ENCODE data around the gene ZNF580. TPM values are rescaled to one million over a fixed set of nuclear protein-coding genes. Genes with fewer than 3 reads are reported as not detected.

The ZNF580 gene
- total and polyA plus RNA-seq, 2 donors, result 6.4 to 32.9 TPM

DNA sequence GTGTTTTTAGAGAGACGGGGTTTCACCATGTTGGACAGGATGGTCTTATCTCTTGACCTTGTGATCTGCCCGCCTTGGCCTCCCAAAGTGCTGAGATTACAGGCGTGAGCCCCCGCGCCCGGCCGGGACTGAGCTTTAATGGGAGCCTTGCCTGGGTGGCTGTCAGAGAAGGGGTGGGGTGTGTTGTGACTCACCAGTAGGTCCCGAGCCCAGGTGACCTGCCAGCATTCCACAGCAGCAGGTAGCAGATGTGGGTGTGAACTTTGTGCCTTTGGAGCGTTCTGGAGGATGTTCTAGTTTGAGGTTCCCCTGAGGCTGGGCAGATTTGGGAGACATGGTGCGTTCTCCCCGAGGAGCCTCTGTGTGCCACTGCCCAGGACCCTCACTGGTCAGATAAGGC lies 27.2 kb downstream of the ZNF580 start:
- no peak for DNase-seq (ENCODE audit: low read depth in 6 of 9, low spot score in 9 of 9)
- 97% methylated on average over 11 of the region's 11 CpGs for WGBS
- H3K27me3 ChIP-seq (ENCODE audit: control insufficient read depth in 2 of 2, insufficient read depth in 1 of 2, low read length in 1 of 2), result no peaks in the 10 kb centered on the region
- no peaks in the 10 kb centered on the region for H3K4me1 ChIP-seq (ENCODE audit: control insufficient read depth in 2 of 2, insufficient read depth in 2 of 2, low read length in 2 of 2)
- no peak overlapping the region for H3K4me3 ChIP-seq (ENCODE audit: low read length in 2 of 2)
- H3K27ac ChIP-seq (ENCODE audit: low read depth in 1 of 2, low read length in 1 of 2), result no peak overlapping the region
- peaks cover 78 to 84% of the 10 kb centered on the region in 2 donors for H3K36me3 ChIP-seq (ENCODE audit: control insufficient read depth in 2 of 2, insufficient read depth in 2 of 2, low read length in 1 of 2)
- no peaks in the 10 kb centered on the region for H3K9me3 ChIP-seq (ENCODE audit: control insufficient read depth in 2 of 2, insufficient read depth in 1 of 2, low read length in 1 of 2)

DNA sequence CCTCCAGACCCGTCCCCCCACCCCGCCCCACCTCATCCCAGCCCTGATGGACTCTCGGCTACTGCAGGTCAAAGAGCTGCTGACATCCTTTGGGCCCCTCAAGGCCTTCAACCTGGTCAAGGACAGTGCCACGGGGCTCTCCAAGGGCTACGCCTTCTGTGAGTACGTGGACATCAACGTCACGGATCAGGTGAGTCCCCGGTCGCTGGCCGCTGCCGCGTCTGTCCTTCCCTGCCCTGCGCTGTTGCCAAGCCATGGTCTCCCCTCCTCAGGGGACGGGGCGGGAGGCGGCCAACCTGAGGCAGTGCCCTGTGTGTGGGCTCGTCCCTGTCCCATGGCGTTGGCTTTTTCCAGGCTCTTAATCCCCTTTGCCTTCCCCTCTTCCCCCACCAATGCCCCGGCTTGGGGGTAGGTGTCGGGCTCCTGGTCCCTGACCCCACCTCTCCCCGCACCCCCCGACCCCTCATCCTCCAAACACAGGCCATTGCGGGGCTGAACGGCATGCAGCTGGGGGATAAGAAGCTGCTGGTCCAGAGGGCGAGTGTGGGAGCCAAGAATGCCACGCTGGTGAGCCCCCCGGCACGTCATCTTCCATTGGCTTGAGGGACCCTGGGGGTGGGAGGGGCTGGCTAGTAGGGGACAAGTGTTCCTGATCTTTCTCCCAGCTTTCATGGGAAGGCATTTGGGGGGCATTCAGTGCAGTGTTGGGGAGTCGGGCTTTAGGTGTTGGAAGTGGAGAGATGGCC lies 28.0 kb downstream of the ZNF580 start:
- Histone ChIP-seq H3K4me3 (ENCODE audit: low read length in 2 of 2) (no peak overlapping the region), H3K27me3 (ENCODE audit: control insufficient read depth in 2 of 2, insufficient read depth in 1 of 2, low read length in 1 of 2) (no peaks in the 10 kb centered on the region), H3K4me1 (ENCODE audit: control insufficient read depth in 2 of 2, insufficient read depth in 2 of 2, low read length in 2 of 2) (no peaks in the 10 kb centered on the region), H3K27ac (ENCODE audit: low read depth in 1 of 2, low read length in 1 of 2) (no peak overlapping the region), H3K9me3 (ENCODE audit: control insufficient read depth in 2 of 2, insufficient read depth in 1 of 2, low read length in 1 of 2) (no peaks in the 10 kb centered on the region), H3K36me3 (ENCODE audit: control insufficient read depth in 2 of 2, insufficient read depth in 2 of 2, low read length in 1 of 2) (peaks cover 73 to 80% of the 10 kb centered on the region in 2 donors)
- DNase-seq (ENCODE audit: low read depth in 6 of 9, low spot score in 9 of 9), result no peak
- 94% methylated on average over 30 of the region's 30 CpGs for WGBS

DNA sequence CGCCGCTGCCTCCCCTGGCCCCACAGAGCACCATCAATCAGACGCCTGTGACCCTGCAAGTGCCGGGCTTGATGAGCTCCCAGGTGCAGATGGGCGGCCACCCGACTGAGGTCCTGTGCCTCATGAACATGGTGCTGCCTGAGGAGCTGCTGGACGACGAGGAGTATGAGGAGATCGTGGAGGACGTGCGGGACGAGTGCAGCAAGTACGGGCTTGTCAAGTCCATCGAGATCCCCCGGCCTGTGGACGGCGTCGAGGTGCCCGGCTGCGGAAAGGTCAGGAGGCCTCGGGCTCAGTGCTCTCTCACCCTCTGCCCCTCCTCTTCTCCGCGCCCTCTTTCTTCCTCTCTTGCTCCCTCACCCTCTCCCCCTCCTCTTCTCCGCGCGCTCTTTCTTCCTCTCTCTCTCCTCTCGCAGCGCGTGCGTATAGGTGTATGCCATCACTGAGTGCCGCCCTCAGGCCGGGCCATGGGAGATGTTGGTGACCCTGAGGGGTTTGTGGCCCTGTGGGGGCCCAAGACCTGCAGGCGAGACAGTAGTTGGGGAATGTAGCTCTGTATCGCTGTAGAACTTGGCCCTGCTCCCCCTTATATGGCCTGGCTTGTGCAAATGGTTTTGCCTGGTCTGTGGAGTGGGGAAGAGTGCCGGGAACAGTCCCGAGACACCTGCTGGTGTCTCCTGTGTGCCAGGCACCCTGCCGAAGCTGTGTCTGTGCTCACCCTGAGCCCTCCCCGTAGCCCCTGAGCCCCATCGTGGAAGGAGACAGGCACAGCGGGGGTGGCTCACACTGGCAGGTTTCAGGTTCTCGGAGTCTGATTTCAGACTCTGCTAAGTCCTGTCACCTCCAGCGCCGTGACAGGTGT lies 28.8 kb downstream of the ZNF580 start:
- Histone ChIP-seq H3K4me3 (ENCODE audit: low read length in 2 of 2) (no peak overlapping the region), H3K9me3 (ENCODE audit: control insufficient read depth in 2 of 2, insufficient read depth in 1 of 2, low read length in 1 of 2) (no peaks in the 10 kb centered on the region), H3K27ac (ENCODE audit: low read depth in 1 of 2, low read length in 1 of 2) (no peak overlapping the region), H3K36me3 (ENCODE audit: control insufficient read depth in 2 of 2, insufficient read depth in 2 of 2, low read length in 1 of 2) (peaks cover 66 to 71% of the 10 kb centered on the region in 2 donors), H3K4me1 (ENCODE audit: control insufficient read depth in 2 of 2, insufficient read depth in 2 of 2, low read length in 2 of 2) (peaks cover 0 to 5% of the 10 kb centered on the region in 2 donors), H3K27me3 (ENCODE audit: control insufficient read depth in 2 of 2, insufficient read depth in 1 of 2, low read length in 1 of 2) (no peaks in the 10 kb centered on the region)
- WGBS, result 95% methylated on average over 43 of the region's 43 CpGs
- DNase-seq (ENCODE audit: low read depth in 6 of 9, low spot score in 9 of 9), result no peak

DNA sequence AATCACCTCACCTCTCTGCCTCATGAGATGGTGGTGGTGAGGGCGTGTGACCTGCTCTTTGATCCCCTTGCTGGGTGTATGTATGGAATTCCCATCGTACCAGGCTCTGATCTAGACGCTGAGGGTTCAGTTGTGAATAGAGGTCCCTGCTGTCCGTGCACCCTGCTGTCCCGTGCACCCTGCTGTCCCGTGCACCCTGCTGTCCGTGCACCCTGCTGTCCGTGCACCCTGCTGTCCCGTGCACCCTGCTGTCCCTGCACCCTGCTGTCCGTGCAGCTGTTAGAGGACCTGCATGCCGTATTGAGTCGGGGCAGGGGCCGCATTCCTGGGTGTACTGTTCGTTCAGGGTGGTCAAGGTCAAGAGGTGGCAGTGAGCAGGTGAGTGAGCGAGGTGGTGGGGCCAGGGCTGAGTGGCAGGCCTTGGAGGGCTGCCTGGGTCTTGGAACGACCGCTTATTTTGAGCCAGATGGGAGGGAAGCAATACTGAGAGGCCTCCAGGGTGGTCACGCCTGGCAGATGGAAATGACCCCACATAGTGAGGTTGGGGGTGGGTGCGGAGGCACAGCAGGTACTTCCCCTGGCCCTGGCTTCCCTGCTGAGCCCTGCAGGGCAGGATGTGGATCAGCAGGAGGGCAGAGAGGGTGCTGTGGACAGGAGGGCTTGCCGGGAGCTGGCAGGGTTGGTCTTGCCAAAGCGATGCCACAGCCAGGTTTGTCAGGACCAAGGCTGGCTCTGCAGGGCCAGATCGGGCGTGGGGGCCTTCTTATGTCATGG lies 29.7 kb downstream of the ZNF580 start:
- no peak for DNase-seq (ENCODE audit: low read depth in 6 of 9, low spot score in 9 of 9)
- no peaks in the 10 kb centered on the region for H3K27me3 ChIP-seq (ENCODE audit: control insufficient read depth in 2 of 2, insufficient read depth in 1 of 2, low read length in 1 of 2)
- no peaks in the 10 kb centered on the region for H3K9me3 ChIP-seq (ENCODE audit: control insufficient read depth in 2 of 2, insufficient read depth in 1 of 2, low read length in 1 of 2)
- H3K4me1 ChIP-seq (ENCODE audit: control insufficient read depth in 2 of 2, insufficient read depth in 2 of 2, low read length in 2 of 2), result peaks cover 0 to 6% of the 10 kb centered on the region in 2 donors
- no peak overlapping the region for H3K27ac ChIP-seq (ENCODE audit: low read depth in 1 of 2, low read length in 1 of 2)
- no peak overlapping the region for H3K4me3 ChIP-seq (ENCODE audit: low read length in 2 of 2)
- H3K36me3 ChIP-seq (ENCODE audit: control insufficient read depth in 2 of 2, insufficient read depth in 2 of 2, low read length in 1 of 2), result peaks cover 62 to 65% of the 10 kb centered on the region in 2 donors
- 91% methylated on average over 23 of the region's 23 CpGs for WGBS

DNA sequence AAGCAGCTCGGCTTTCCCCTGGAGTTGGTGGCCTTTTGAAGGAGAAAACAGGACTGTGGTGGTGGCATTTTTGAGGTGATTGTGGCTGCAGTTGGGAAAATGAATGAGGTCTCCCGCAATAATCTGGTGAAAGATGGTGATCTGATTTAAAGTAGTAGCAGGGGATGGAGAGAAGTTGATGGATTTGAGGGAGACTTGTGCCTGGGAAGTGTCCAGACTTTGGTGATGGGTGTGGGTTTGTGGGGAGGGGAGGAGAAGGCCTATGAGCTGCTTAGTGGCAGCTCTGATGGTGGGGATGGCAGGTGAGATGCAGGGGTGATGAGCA lies 30.2 kb downstream of the ZNF580 start:
- Histone ChIP-seq H3K9me3 (ENCODE audit: control insufficient read depth in 2 of 2, insufficient read depth in 1 of 2, low read length in 1 of 2) (no peaks in the 10 kb centered on the region), H3K4me1 (ENCODE audit: control insufficient read depth in 2 of 2, insufficient read depth in 2 of 2, low read length in 2 of 2) (peaks cover 5 to 11% of the 10 kb centered on the region in 2 donors), H3K27ac (ENCODE audit: low read depth in 1 of 2, low read length in 1 of 2) (no peak overlapping the region), H3K27me3 (ENCODE audit: control insufficient read depth in 2 of 2, insufficient read depth in 1 of 2, low read length in 1 of 2) (no peaks in the 10 kb centered on the region), H3K4me3 (ENCODE audit: low read length in 2 of 2) (no peak overlapping the region), H3K36me3 (ENCODE audit: control insufficient read depth in 2 of 2, insufficient read depth in 2 of 2, low read length in 1 of 2) (peaks cover 57 to 61% of the 10 kb centered on the region in 2 donors)
- DNase-seq (ENCODE audit: low read depth in 6 of 9, low spot score in 9 of 9), result no peak
- over 99% methylated on average over 2 of the region's 2 CpGs for WGBS

DNA sequence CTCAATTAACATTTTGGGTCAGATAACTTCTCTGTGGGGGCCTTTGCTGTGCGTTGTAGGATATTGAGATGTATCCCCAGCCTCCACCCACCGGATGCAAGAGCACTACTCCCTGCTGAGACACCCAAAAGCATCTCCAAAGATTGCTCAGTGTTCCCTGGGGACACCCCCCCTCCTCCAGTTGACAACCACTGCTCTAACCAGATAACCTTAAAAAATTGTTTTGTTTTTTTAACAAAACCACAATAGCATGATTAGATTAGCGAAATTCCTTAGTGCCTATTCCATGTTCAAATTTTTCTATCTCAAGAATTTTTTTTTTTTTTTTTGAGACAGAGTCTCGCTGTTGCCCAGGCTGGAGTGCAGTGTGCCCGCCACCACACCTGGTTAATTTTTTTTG lies 31.6 kb downstream of the ZNF580 start:
- Histone ChIP-seq H3K27me3 (ENCODE audit: control insufficient read depth in 2 of 2, insufficient read depth in 1 of 2, low read length in 1 of 2) (no peaks in the 10 kb centered on the region), H3K36me3 (ENCODE audit: control insufficient read depth in 2 of 2, insufficient read depth in 2 of 2, low read length in 1 of 2) (peaks cover 43 to 48% of the 10 kb centered on the region in 2 donors), H3K4me3 (ENCODE audit: low read length in 2 of 2) (no peak overlapping the region), H3K9me3 (ENCODE audit: control insufficient read depth in 2 of 2, insufficient read depth in 1 of 2, low read length in 1 of 2) (no peaks in the 10 kb centered on the region), H3K4me1 (ENCODE audit: control insufficient read depth in 2 of 2, insufficient read depth in 2 of 2, low read length in 2 of 2) (peaks cover 15 to 19% of the 10 kb centered on the region in 2 donors), H3K27ac (ENCODE audit: low read depth in 1 of 2, low read length in 1 of 2) (no peak overlapping the region)
- 96% methylated on average over 5 of the region's 5 CpGs for WGBS
- DNase-seq (ENCODE audit: low read depth in 6 of 9, low spot score in 9 of 9), result no peak

DNA sequence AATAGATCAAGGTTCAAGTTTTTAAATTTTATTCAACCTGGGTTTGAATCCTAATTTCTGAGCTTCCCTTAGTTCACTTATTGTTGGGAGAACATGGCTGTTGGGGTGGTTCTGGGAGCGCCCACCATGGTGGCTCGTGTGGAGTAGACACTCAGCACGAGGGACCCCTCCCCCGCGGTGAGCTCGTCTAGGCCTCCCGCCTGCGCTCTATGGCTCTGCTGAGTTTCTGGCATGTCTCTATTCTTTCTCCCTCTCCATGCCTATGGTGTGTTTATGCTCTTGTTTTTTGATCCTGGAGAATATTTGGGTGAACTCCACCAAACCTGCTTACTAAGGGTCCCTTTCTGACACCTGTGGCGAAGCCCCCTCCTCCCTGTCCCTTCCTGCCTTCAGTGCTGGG lies 32.7 kb downstream of the ZNF580 start:
- H3K4me1 ChIP-seq (ENCODE audit: control insufficient read depth in 2 of 2, insufficient read depth in 2 of 2, low read length in 2 of 2), result peaks cover 15 to 19% of the 10 kb centered on the region in 2 donors
- H3K9me3 ChIP-seq (ENCODE audit: control insufficient read depth in 2 of 2, insufficient read depth in 1 of 2, low read length in 1 of 2), result no peaks in the 10 kb centered on the region
- 94% methylated on average over 9 of the region's 9 CpGs for WGBS
- H3K36me3 ChIP-seq (ENCODE audit: control insufficient read depth in 2 of 2, insufficient read depth in 2 of 2, low read length in 1 of 2), result peaks cover 39 to 48% of the 10 kb centered on the region in 2 donors
- H3K4me3 ChIP-seq (ENCODE audit: low read length in 2 of 2), result no peak overlapping the region
- no peak overlapping the region for H3K27ac ChIP-seq (ENCODE audit: low read depth in 1 of 2, low read length in 1 of 2)
- DNase-seq (ENCODE audit: low read depth in 6 of 9, low spot score in 9 of 9), result no peak
- no peaks in the 10 kb centered on the region for H3K27me3 ChIP-seq (ENCODE audit: control insufficient read depth in 2 of 2, insufficient read depth in 1 of 2, low read length in 1 of 2)

DNA sequence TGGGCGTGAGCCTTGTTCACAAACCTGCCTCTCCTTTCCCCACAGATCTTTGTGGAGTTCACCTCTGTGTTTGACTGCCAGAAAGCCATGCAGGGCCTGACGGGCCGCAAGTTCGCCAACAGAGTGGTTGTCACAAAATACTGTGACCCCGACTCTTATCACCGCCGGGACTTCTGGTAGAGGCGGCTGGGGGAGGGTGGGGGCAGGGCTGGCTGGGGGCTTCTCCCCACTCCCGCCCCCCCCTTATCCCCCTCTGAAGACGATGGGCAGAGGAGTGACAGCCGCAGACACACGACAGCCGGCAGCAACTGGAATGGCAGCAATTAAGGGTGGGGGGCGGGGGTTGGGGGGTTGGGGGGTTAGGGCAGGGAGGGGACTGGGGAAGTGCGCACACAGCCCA lies 33.1 kb downstream of the ZNF580 start:
- Histone ChIP-seq H3K4me1 (ENCODE audit: control insufficient read depth in 2 of 2, insufficient read depth in 2 of 2, low read length in 2 of 2) (peaks cover 15 to 19% of the 10 kb centered on the region in 2 donors), H3K27me3 (ENCODE audit: control insufficient read depth in 2 of 2, insufficient read depth in 1 of 2, low read length in 1 of 2) (no peaks in the 10 kb centered on the region), H3K9me3 (ENCODE audit: control insufficient read depth in 2 of 2, insufficient read depth in 1 of 2, low read length in 1 of 2) (no peaks in the 10 kb centered on the region), H3K36me3 (ENCODE audit: control insufficient read depth in 2 of 2, insufficient read depth in 2 of 2, low read length in 1 of 2) (peaks cover 39 to 48% of the 10 kb centered on the region in 2 donors), H3K4me3 (ENCODE audit: low read length in 2 of 2) (no peak overlapping the region), H3K27ac (ENCODE audit: low read depth in 1 of 2, low read length in 1 of 2) (no peak overlapping the region)
- no peak for DNase-seq (ENCODE audit: low read depth in 6 of 9, low spot score in 9 of 9)
- WGBS, result 96% methylated on average over 15 of the region's 15 CpGs

DNA sequence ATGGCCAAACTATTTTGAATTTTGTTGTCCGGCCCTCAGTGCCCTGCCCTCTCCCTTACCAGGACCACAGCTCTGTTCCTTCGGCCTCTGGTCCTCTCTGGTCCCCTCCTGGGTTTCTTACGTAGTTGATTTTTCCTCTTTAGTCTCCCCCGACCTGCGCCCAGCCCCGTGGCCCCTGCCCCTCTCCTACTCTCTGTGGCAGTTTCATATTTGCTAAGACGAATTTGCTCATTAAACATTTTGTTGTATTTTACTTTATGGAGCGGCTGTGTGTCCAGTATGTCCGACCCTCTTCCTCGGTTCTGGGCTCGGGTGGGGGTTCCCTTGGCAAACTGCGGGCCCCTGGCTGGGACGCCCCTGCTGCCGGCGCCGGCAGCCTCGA lies 33.6 kb downstream of the ZNF580 start:
- H3K27me3 ChIP-seq (ENCODE audit: control insufficient read depth in 2 of 2, insufficient read depth in 1 of 2, low read length in 1 of 2), result no peaks in the 10 kb centered on the region
- 61% methylated on average over 17 of the region's 17 CpGs for WGBS
- no peak for DNase-seq (ENCODE audit: low read depth in 6 of 9, low spot score in 9 of 9)
- peaks cover 39 to 48% of the 10 kb centered on the region in 2 donors for H3K36me3 ChIP-seq (ENCODE audit: control insufficient read depth in 2 of 2, insufficient read depth in 2 of 2, low read length in 1 of 2)
- H3K4me1 ChIP-seq (ENCODE audit: control insufficient read depth in 2 of 2, insufficient read depth in 2 of 2, low read length in 2 of 2), result peaks cover 15 to 19% of the 10 kb centered on the region in 2 donors
- peak overlapping the region; percentile 18 to 49 for H3K27ac ChIP-seq (ENCODE audit: low read depth in 1 of 2, low read length in 1 of 2)
- H3K4me3 ChIP-seq (ENCODE audit: low read length in 2 of 2), result peak overlapping the region; percentile 36 to 95
- no peaks in the 10 kb centered on the region for H3K9me3 ChIP-seq (ENCODE audit: control insufficient read depth in 2 of 2, insufficient read depth in 1 of 2, low read length in 1 of 2)

All from thymus (tissue), 11 donors.